DOHH2 (cell line): ENCODE measurements around the gene NFE2L3.
"Not testable (repeated sequence)": the region's sequence is repeated elsewhere in the genome, so short reads cannot be mapped to it uniquely, and the experiment has no call there.

Experiments
- H3F3A ChIP-seq: fragments of 200-600 bp; sonication (generic), shearing (Covaris generic); 2 replicates; pipeline ENCODE4 v1.6.0; 2016; ENCODE audit warnings: antibody characterized with exemption, mild to moderate bottlenecking; ENCODE audit not compliant: control insufficient read depth, insufficient read depth
- H3K27ac ChIP-seq: fragments of 200-600 bp; sonication (generic); 2 replicates; pipeline ENCODE4 v1.5.1; 2014; ENCODE audit warnings: low read depth, mild to moderate bottlenecking, low read length, moderate library complexity
- H3K27me3 ChIP-seq: fragments of 200-600 bp; sonication (generic); 2 replicates; pipeline ENCODE4 v1.6.1; 2014; ENCODE audit warnings: mild to moderate bottlenecking, low read length, mixed read lengths; ENCODE audit not compliant: control insufficient read depth
- H3K36me3 ChIP-seq: fragments of 200-600 bp; sonication (generic); 2 replicates; pipeline ENCODE4 v1.6.1; 2014; ENCODE audit warnings: mild to moderate bottlenecking, low read length, moderate library complexity, mixed read lengths; ENCODE audit not compliant: control insufficient read depth
- H3K4me1 ChIP-seq: fragments of 200-600 bp; sonication (generic); 2 replicates; pipeline ENCODE4 v1.6.1; 2014; ENCODE audit warnings: mild to moderate bottlenecking, low read length, mixed read lengths; ENCODE audit not compliant: control insufficient read depth
- H3K4me2 ChIP-seq: fragments of 200-600 bp; sonication (generic); 2 replicates; pipeline ENCODE4 v1.6.0; 2014; ENCODE audit warnings: mild to moderate bottlenecking, low read length, moderate library complexity
- H3K4me3 ChIP-seq: fragments of 200-600 bp; sonication (generic); 2 replicates; pipeline ENCODE4 v1.5.1; 2014; ENCODE audit warnings: mild to moderate bottlenecking, low read length, mixed read lengths
- H3K79me2 ChIP-seq: fragments of 200-600 bp; sonication (generic); 2 replicates; pipeline ENCODE4 v1.6.1; 2014; ENCODE audit warnings: mild to moderate bottlenecking, low read length, mixed read lengths; ENCODE audit not compliant: control insufficient read depth
- H3K9me2 ChIP-seq: fragments of 200-600 bp; sonication (generic); replicated peaks from 2 replicates; pipeline ENCODE4 v1.6.1; 2014; ENCODE audit warnings: mild to moderate bottlenecking, low read length, mixed read lengths; ENCODE audit not compliant: control insufficient read depth
- H3K9me3 ChIP-seq: fragments of 200-600 bp; sonication (generic); 2 replicates; pipeline ENCODE4 v1.6.1; 2014; ENCODE audit warnings: antibody characterized with exemption, low read length, mixed read lengths; ENCODE audit not compliant: control insufficient read depth, insufficient read depth
- H4K20me1 ChIP-seq: fragments of 200-600 bp; sonication (generic); 2 replicates; pipeline ENCODE4 v1.6.0; 2014; ENCODE audit warnings: low read depth, mild to moderate bottlenecking, antibody characterized with exemption, low read length, moderate library complexity; ENCODE audit not compliant: control insufficient read depth, insufficient read depth
- CTCF ChIP-seq: fragments of 200-600 bp; sonication (generic); IDR thresholded peaks from one replicate; pipeline ENCODE4 v1.5.1; 2014; ENCODE audit warnings: antibody characterized with exemption, mild to moderate bottlenecking, low read depth, low read length; ENCODE audit not compliant: poor library complexity, severe bottlenecking
- EZH2phosphoT487 ChIP-seq: fragments of 200-600 bp; sonication (generic); IDR thresholded peaks from 2 replicates; pipeline ENCODE4 v1.6.1; 2017; ENCODE audit warnings: borderline replicate concordance, mild to moderate bottlenecking, antibody characterized with exemption, low read length, moderate library complexity, mixed read lengths

NFE2L3 gene

GRCh38 chr7:26151096-26151495, 902 bp upstream of the NFE2L3 start:
- H3K79me2 ChIP-seq, result peaks cover 41% of the 10 kb centered on the region
- H3K27ac ChIP-seq, result no peak overlapping the region
- no peaks in the 10 kb centered on the region for H4K20me1 ChIP-seq
- H3K27me3 ChIP-seq, result 0 out of 2 replicates have a peak, but pooled peaks cover under 1% of the 10 kb centered on the region
- H3F3A ChIP-seq, result peaks cover 15% of the 10 kb centered on the region
- peak overlapping the region; percentile 74 for H3K4me3 ChIP-seq
- H3K36me3 ChIP-seq, result 0 out of 2 replicates have a peak, but pooled peaks cover 5% of the 10 kb centered on the region
- TF ChIP-seq EZH2phosphoT487, result no peak
- TF ChIP-seq CTCF, result no peak
- no peaks in the 10 kb centered on the region; the same call in 1 of the 2 replicates for H3K9me2 ChIP-seq
- H3K9me3 ChIP-seq, result peaks cover 3% of the 10 kb centered on the region; the same call in 1 of the 2 replicates
- H3K4me1 ChIP-seq, result peaks cover 43% of the 10 kb centered on the region
- peak overlapping the region; percentile 97 for H3K4me2 ChIP-seq

- H3K4me1 ChIP-seq, result peaks cover 48% of the 10 kb centered on the region
- peaks cover 45% of the 10 kb centered on the region for H3K79me2 ChIP-seq
- H3K27me3 ChIP-seq, result no peaks in the 10 kb centered on the region
- H4K20me1 ChIP-seq, result no peaks in the 10 kb centered on the region
- H3K4me3 ChIP-seq, result peak overlapping the region; percentile 74
- H3K4me2 ChIP-seq, result peak overlapping the region; percentile 97
- peaks cover 3% of the 10 kb centered on the region; the same call in 1 of the 2 replicates for H3K9me3 ChIP-seq
- TF ChIP-seq EZH2phosphoT487 (no peak), CTCF (peak; percentile 30)
- no peaks in the 10 kb centered on the region; the same call in 1 of the 2 replicates for H3K9me2 ChIP-seq
- 0 out of 2 replicates have a peak, but pooled peaks cover 5% of the 10 kb centered on the region for H3K36me3 ChIP-seq
- H3K27ac ChIP-seq, result peak overlapping the region; percentile 17; the same call in 1 of the 2 replicates
- H3F3A ChIP-seq, result peaks cover 20% of the 10 kb centered on the region
These were observed 397 bp upstream of the NFE2L3 start for GRCh38 chr7:26151650-26151952.

- H3K4me2 ChIP-seq, result peak overlapping the region; percentile 97
- peak overlapping the region; percentile 74 for H3K4me3 ChIP-seq
These were observed 813 bp downstream of the NFE2L3 start for GRCh38 chr7:26152782-26153240.

GRCh38 chr7:26153241-26153822, 1.3 kb downstream of the NFE2L3 start:
- TF ChIP-seq EZH2phosphoT487, result no peak
- TF ChIP-seq CTCF, result no peak
- peak overlapping the region; percentile 1; the same call in 1 of the 2 replicates for H3K27ac ChIP-seq
- H3K4me3 ChIP-seq, result peak overlapping the region; percentile 74

More at GRCh38 chr7:26152782-26153240, 813 bp downstream of the NFE2L3 start:
- Histone ChIP-seq H3F3A (peaks cover 25% of the 10 kb centered on the region), H3K27ac (peak overlapping the region; percentile 0; the same call in 1 of the 2 replicates), H3K4me1 (peaks cover 60% of the 10 kb centered on the region), H3K79me2 (peaks cover 57% of the 10 kb centered on the region)
- not testable (repeated sequence) for H4K20me1 ChIP-seq, H3K27me3 ChIP-seq, H3K36me3 ChIP-seq, H3K9me2 ChIP-seq, H3K9me3 ChIP-seq

More at GRCh38 chr7:26153241-26153822, 1.3 kb downstream of the NFE2L3 start:
- H3K9me2 ChIP-seq, result no peaks in the 10 kb centered on the region; the same call in 1 of the 2 replicates
- H3K36me3 ChIP-seq, result 0 out of 2 replicates have a peak, but pooled peaks cover 5% of the 10 kb centered on the region
- H3K4me1 ChIP-seq, result peaks cover 65% of the 10 kb centered on the region
- peaks cover 62% of the 10 kb centered on the region for H3K79me2 ChIP-seq
- H3K27me3 ChIP-seq, result no peaks in the 10 kb centered on the region
- peak overlapping the region; percentile 97 for H3K4me2 ChIP-seq
- no peaks in the 10 kb centered on the region for H3K9me3 ChIP-seq
- H4K20me1 ChIP-seq, result no peaks in the 10 kb centered on the region
- peaks cover 25% of the 10 kb centered on the region for H3F3A ChIP-seq
